Measurements from ENCODE around the gene ARL6IP4. TPM values are rescaled to one million over a fixed set of nuclear protein-coding genes. Genes with fewer than 3 reads are reported as not detected.
A peak's percentile ranks its signal among the peaks of the same experiment; 100 is the strongest.

The ARL6IP4 gene
- total and polyA plus RNA-seq, 2 donors (not counting 1 experiment from before 2014, with no cell fraction given) = 145 to 149 TPM

DNA sequence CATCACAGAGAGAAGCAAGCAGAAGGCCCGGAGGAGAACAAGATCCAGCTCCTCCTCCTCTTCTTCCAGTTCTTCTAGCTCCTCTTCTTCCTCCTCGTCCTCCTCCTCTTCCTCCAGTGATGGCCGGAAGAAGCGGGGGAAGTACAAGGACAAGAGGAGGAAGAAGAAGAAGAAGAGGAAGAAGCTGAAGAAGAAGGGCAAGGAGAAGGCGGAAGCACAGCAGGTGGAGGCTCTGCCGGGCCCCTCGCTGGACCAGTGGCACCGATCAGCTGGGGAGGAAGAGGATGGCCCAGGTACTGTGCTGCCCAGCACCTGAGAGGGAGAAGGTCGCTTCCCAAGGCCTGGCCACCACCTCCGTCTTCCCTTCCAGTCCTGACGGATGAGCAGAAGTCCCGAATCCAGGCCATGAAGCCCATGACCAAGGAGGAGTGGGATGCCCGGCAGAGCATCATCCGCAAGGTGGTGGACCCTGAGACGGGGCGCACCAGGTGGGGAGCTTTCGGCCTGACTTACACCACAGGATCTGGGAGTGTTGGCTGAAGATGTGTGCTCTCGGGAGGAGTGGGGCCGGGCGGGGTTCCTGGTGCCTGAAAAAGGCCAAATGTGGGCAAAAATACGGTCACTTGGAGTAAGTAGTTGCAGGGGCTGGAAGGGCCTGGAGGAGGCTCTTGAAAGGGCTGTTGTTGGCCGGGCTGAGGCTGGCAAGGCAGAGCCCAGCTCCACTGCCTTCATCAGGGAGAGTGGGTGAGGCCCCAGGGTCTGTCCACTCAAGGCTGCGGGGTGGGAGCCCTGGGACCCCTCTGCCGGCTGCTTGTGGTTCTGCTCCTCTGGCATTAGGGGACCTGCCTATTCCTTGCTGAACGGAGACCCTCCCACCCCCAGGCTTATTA lies 1.4 kb downstream of the ARL6IP4 start:
- peak overlapping the region; percentile 76 for H3K4me2 ChIP-seq (ENCODE audit: extremely low read depth, insufficient read depth, low read length)
- H2AFZ ChIP-seq (ENCODE audit: low read length) = no peak overlapping the region
- no peaks in the 10 kb centered on the region for H4K20me1 ChIP-seq (ENCODE audit: control insufficient read depth, extremely low read depth, insufficient read depth, low read length)
- DNase-seq (ENCODE audit: low read depth in 2 of 2) = peak in 1 of 2 donors; percentile 4
- H3K4me1 ChIP-seq (ENCODE audit: control insufficient read depth, extremely low read depth, insufficient read depth, low read length) = peaks cover 27% of the 10 kb centered on the region
- H3K9me3 ChIP-seq (ENCODE audit: control insufficient read depth, insufficient read depth, low read depth, low read length) = no peaks in the 10 kb centered on the region
- H3K9ac ChIP-seq (ENCODE audit: insufficient read depth, low read length) = peak overlapping the region; percentile 75
- peak overlapping the region; percentile 76 to 82 (median 79) for H3K4me3 ChIP-seq (replicated peaks in 1 of 4; ENCODE audit: control extremely low read depth in 1 of 4, insufficient read depth in 1 of 4, low read depth in 3 of 4, low read length in 4 of 4)
- TF ChIP-seq, protein P1, sequence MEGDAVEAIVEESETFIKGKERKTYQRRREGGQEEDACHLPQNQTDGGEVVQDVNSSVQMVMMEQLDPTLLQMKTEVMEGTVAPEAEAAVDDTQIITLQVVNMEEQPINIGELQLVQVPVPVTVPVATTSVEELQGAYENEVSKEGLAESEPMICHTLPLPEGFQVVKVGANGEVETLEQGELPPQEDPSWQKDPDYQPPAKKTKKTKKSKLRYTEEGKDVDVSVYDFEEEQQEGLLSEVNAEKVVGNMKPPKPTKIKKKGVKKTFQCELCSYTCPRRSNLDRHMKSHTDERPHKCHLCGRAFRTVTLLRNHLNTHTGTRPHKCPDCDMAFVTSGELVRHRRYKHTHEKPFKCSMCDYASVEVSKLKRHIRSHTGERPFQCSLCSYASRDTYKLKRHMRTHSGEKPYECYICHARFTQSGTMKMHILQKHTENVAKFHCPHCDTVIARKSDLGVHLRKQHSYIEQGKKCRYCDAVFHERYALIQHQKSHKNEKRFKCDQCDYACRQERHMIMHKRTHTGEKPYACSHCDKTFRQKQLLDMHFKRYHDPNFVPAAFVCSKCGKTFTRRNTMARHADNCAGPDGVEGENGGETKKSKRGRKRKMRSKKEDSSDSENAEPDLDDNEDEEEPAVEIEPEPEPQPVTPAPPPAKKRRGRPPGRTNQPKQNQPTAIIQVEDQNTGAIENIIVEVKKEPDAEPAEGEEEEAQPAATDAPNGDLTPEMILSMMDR (conservative IDR thresholded peaks at IDR 0.05 in 1 of 2, IDR thresholded peaks at IDR 0.05 in 1 of 2; ENCODE audit: low read depth in 1 of 2, low read length in 2 of 2) = no peak
- no peak for TF ChIP-seq EZH2 (IDR thresholded peaks at IDR 0.05; ENCODE audit: low read length, missing control alignments)
- H3K79me2 ChIP-seq (ENCODE audit: control insufficient read depth, insufficient read depth, low read length) = peaks cover 30% of the 10 kb centered on the region
- H3K27ac ChIP-seq (ENCODE audit: insufficient read depth, low read length) = peak overlapping the region; percentile 4
- H3K36me3 ChIP-seq (ENCODE audit: control insufficient read depth, insufficient read depth, low read length) = peaks cover 28% of the 10 kb centered on the region
- no peaks in the 10 kb centered on the region for H3K27me3 ChIP-seq (ENCODE audit: control insufficient read depth, insufficient read depth, low read length)

DNA sequence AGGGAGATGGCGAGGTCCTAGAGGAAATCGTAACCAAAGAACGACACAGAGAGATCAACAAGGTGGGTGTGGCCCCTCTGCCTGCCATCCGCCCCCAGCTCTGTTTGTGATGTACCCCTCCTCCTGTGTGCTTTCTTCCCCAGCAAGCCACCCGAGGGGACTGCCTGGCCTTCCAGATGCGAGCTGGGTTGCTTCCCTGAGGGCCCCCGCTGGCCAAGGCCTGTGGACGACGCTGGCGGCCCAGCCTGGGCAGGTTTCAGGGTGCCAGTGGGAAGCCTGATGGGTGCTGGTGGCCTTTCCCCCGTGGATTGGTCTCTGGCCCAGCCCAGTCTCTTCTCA lies 2.0 kb downstream of the ARL6IP4 start:
- H3K4me3 ChIP-seq (replicated peaks in 1 of 4; ENCODE audit: control extremely low read depth in 1 of 4, insufficient read depth in 1 of 4, low read depth in 3 of 4, low read length in 4 of 4) = peak overlapping the region in 2 of 4 experiments; percentile 3 to 82
- H3K9me3 ChIP-seq (ENCODE audit: control insufficient read depth, insufficient read depth, low read depth, low read length) = no peaks in the 10 kb centered on the region
- H2AFZ ChIP-seq (ENCODE audit: low read length) = no peak overlapping the region
- H3K36me3 ChIP-seq (ENCODE audit: control insufficient read depth, insufficient read depth, low read length) = peaks cover 33% of the 10 kb centered on the region
- no peak for DNase-seq (ENCODE audit: low read depth in 2 of 2)
- H3K27me3 ChIP-seq (ENCODE audit: control insufficient read depth, insufficient read depth, low read length) = no peaks in the 10 kb centered on the region
- H4K20me1 ChIP-seq (ENCODE audit: control insufficient read depth, extremely low read depth, insufficient read depth, low read length) = no peaks in the 10 kb centered on the region
- H3K4me2 ChIP-seq (ENCODE audit: extremely low read depth, insufficient read depth, low read length) = peak overlapping the region; percentile 66
- no peak overlapping the region for H3K27ac ChIP-seq (ENCODE audit: insufficient read depth, low read length)
- H3K79me2 ChIP-seq (ENCODE audit: control insufficient read depth, insufficient read depth, low read length) = peaks cover 30% of the 10 kb centered on the region
- H3K9ac ChIP-seq (ENCODE audit: insufficient read depth, low read length) = peak overlapping the region; percentile 10
- TF ChIP-seq, protein P1 (conservative IDR thresholded peaks at IDR 0.05 in 1 of 2, IDR thresholded peaks at IDR 0.05 in 1 of 2; ENCODE audit: low read depth in 1 of 2, low read length in 2 of 2) = no peak
- no peak for TF ChIP-seq EZH2 (IDR thresholded peaks at IDR 0.05; ENCODE audit: low read length, missing control alignments)
- peaks cover 27% of the 10 kb centered on the region for H3K4me1 ChIP-seq (ENCODE audit: control insufficient read depth, extremely low read depth, insufficient read depth, low read length)

DNA sequence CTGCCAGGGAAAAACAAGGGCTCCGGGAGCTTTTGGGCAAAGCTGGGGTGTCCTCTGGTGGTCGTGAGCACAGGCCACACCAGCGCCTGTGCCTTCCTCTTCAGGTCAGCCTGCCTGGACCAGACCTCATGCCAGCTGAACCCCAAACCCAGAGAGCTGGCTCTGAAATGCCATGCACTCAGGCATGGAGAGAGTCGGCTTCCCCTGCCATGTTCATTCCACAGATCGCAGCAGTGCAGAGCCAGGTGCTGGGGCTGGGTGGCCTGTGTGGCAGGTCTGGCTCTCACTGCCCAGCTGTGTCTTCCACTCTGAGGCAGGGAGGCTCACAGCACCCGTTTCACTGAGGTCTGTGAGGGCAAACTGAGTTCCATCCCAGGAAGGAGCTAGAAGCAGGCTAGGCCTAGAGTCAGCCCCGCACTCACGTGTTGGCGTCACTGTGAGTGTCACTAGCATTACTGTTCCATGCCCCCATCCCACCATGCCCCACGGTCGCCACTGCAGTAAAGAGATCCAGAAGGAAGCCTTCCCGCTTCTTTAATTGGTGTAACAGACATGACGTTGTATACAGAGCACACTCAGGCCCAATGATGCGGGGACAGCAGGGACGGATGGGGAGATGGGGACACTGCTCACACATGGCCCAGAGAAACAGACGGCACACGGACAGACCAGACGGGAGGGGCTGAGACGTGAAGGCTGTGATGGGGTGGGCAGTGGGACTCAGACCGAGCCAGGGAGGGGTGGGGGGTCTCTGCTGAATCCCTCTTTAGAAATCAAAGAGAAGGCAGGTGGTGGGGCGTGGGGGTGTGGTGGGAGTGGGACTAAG lies 2.7 kb downstream of the ARL6IP4 start:
- peak overlapping the region; percentile 16 for H3K27ac ChIP-seq (ENCODE audit: insufficient read depth, low read length)
- no peak overlapping the region for H2AFZ ChIP-seq (ENCODE audit: low read length)
- H3K4me1 ChIP-seq (ENCODE audit: control insufficient read depth, extremely low read depth, insufficient read depth, low read length) = peaks cover 27% of the 10 kb centered on the region
- DNase-seq (ENCODE audit: low read depth in 2 of 2) = no peak
- H3K36me3 ChIP-seq (ENCODE audit: control insufficient read depth, insufficient read depth, low read length) = peaks cover 38% of the 10 kb centered on the region
- H4K20me1 ChIP-seq (ENCODE audit: control insufficient read depth, extremely low read depth, insufficient read depth, low read length) = no peaks in the 10 kb centered on the region
- peak overlapping the region in 1 of 4 experiments; percentile 82 for H3K4me3 ChIP-seq (replicated peaks in 1 of 4; ENCODE audit: control extremely low read depth in 1 of 4, insufficient read depth in 1 of 4, low read depth in 3 of 4, low read length in 4 of 4)
- H3K79me2 ChIP-seq (ENCODE audit: control insufficient read depth, insufficient read depth, low read length) = peaks cover 30% of the 10 kb centered on the region
- H3K9me3 ChIP-seq (ENCODE audit: control insufficient read depth, insufficient read depth, low read depth, low read length) = no peaks in the 10 kb centered on the region
- no peak for TF ChIP-seq EZH2 (IDR thresholded peaks at IDR 0.05; ENCODE audit: low read length, missing control alignments)
- TF ChIP-seq, protein P1 (conservative IDR thresholded peaks at IDR 0.05 in 1 of 2, IDR thresholded peaks at IDR 0.05 in 1 of 2; ENCODE audit: low read depth in 1 of 2, low read length in 2 of 2) = no peak
- H3K9ac ChIP-seq (ENCODE audit: insufficient read depth, low read length) = no peak overlapping the region
- H3K27me3 ChIP-seq (ENCODE audit: control insufficient read depth, insufficient read depth, low read length) = no peaks in the 10 kb centered on the region
- peak overlapping the region; percentile 66 for H3K4me2 ChIP-seq (ENCODE audit: extremely low read depth, insufficient read depth, low read length)

Data from fibroblast of lung (primary cell).